Bronchial epithelial cell (primary cell): ENCODE measurements around the gene AK3. TPM values are rescaled to one million over a fixed set of nuclear protein-coding genes. Genes with fewer than 3 reads are reported as not detected.
A peak's percentile ranks its signal among the peaks of the same experiment; 100 is the strongest.
"Not testable (repeated sequence)": the region's sequence is repeated elsewhere in the genome, so short reads cannot be mapped to it uniquely, and the experiment has no call there.

Experiments used
- DNase-seq: peaks from one replicate; pipeline ENCODE4 v3.0.0-alpha.2; 2010; ENCODE audit warnings: low read depth
- FAIRE-seq: peaks from 2 replicates; lab custom pipeline; 2011; peaks lifted over from hg19 to GRCh38; lab: Jason Lieb, UNC
- H3K27me3 ChIP-seq: 2 replicates; pipeline ENCODE4 v1.5.1; 2011; ENCODE audit warnings: low read length; ENCODE audit not compliant: control insufficient read depth, insufficient read depth
- H3K36me3 ChIP-seq: 2 replicates; pipeline ENCODE4 v1.5.1; 2011; ENCODE audit warnings: low read length; ENCODE audit not compliant: control insufficient read depth, insufficient read depth
- H3K4me3 ChIP-seq: 2 replicates; pipeline ENCODE4 v1.5.1; 2011; ENCODE audit warnings: mild to moderate bottlenecking, low read depth, low read length, control low read depth
- CTCF ChIP-seq: IDR thresholded peaks from 2 replicates; pipeline ENCODE4 v1.5.1; 2011; ENCODE audit warnings: mild to moderate bottlenecking, moderate library complexity, low read length, control low read depth, inconsistent platforms; ENCODE audit not compliant: insufficient read depth, severe bottlenecking
- total RNA-seq: library from RNA; depleted of rRNA; stranded (reverse); fragments of >200 nt; gene quantifications from 2 replicates; pipeline ENCODE4 v1.2.1, GENCODE V29; 2014

Gene AK3
- total RNA-seq, 1 donor from 2014 or later, result 59.5 TPM

- Histone ChIP-seq H3K4me3 (no peak overlapping the region), H3K27me3 (no peaks in the 10 kb centered on the region), H3K36me3 (no peaks in the 10 kb centered on the region)
- TF ChIP-seq CTCF, result no peak
- DNase-seq (no peak), FAIRE-seq (no peak)
Observed at GRCh38 chr9:4781408-4781807, 40.4 kb upstream of the AK3 start.

GRCh38 chr9:4780651-4781050 lies 39.6 kb upstream of the AK3 start:
- DNase-seq, result peak; percentile 55
- Histone ChIP-seq H3K4me3 (no peak overlapping the region), H3K36me3 (no peaks in the 10 kb centered on the region), H3K27me3 (no peaks in the 10 kb centered on the region)
- TF ChIP-seq CTCF, result no peak
- peak; percentile 76 for FAIRE-seq

GRCh38 chr9:4774958-4775357 lies 34.0 kb upstream of the AK3 start:
- not testable (repeated sequence) for H3K4me3 ChIP-seq, FAIRE-seq, DNase-seq, H3K36me3 ChIP-seq, H3K27me3 ChIP-seq

GRCh38 chr9:4774209-4774608 lies 33.2 kb upstream of the AK3 start:
- no peak for DNase-seq
- no peak for FAIRE-seq

GRCh38 chr9:4771788-4772187 lies 30.8 kb upstream of the AK3 start:
- Histone ChIP-seq H3K36me3 (no peaks in the 10 kb centered on the region), H3K27me3 (no peaks in the 10 kb centered on the region), H3K4me3 (no peak overlapping the region)
- no peak for FAIRE-seq
- no peak for TF ChIP-seq CTCF
- no peak for DNase-seq

More at GRCh38 chr9:4774209-4774608, 33.2 kb upstream of the AK3 start:
- no peaks in the 10 kb centered on the region for H3K36me3 ChIP-seq
- H3K27me3 ChIP-seq, result no peaks in the 10 kb centered on the region
- H3K4me3 ChIP-seq, result no peak overlapping the region
- TF ChIP-seq CTCF, result no peak

GRCh38 chr9:4769321-4770080 lies 28.5 kb upstream of the AK3 start:
- no peak overlapping the region for H3K4me3 ChIP-seq
- H3K27me3 ChIP-seq, result no peaks in the 10 kb centered on the region
- DNase-seq, result peak; percentile 85
- TF ChIP-seq CTCF, result no peak
- no peaks in the 10 kb centered on the region for H3K36me3 ChIP-seq
- no peak for FAIRE-seq
